H1 (cell line): ENCODE results near the gene CC2D1A. TPM values are rescaled to one million over a fixed set of nuclear protein-coding genes. Genes with fewer than 3 reads are reported as not detected.
A peak's percentile ranks its signal among the peaks of the same experiment; 100 is the strongest.

Source experiments
- CTCF ChIA-PET: fragments of 300-600 bp; sonication (Branson Sonifier 250); formaldehyde crosslinking; loops from one replicate; lab custom pipeline; 2021; ENCODE audit not compliant: partially characterized antibody; lab: Charles Lee
- POLR2A ChIA-PET: fragments of 300-600 bp; sonication (Branson Sonifier 250); formaldehyde crosslinking; loops from one replicate; lab custom pipeline; 2021; ENCODE audit warnings: inconsistent platforms; ENCODE audit not compliant: partially characterized antibody; lab: Charles Lee
- DNase-seq, 2 experiments: peaks; one replicate each; pipeline versions ENCODE4 v3.0.0 to v3.0.0-alpha.2; 2010 to 2022; ENCODE audit warnings: low spot score in 2 of 2, low read depth in 1 of 2, mixed read lengths in 1 of 2
- FAIRE-seq: peaks from 2 replicates; lab custom pipeline; 2011; peaks lifted over from hg19 to GRCh38; lab: Jason Lieb, UNC
- H2AFZ ChIP-seq: 2 replicates; pipeline ENCODE4 v1.8.1; 2012; ENCODE audit warnings: low read length, inconsistent platforms
- H2AK5ac ChIP-seq: 2 replicates; pipeline ENCODE4 v1.6.1; 2013; ENCODE audit warnings: low read depth, low read length
- H2BK120ac ChIP-seq: replicated peaks from 2 replicates; pipeline ENCODE3; 2013; ENCODE audit warnings: low read depth, low read length, inconsistent platforms
- H2BK12ac ChIP-seq: 2 replicates; pipeline ENCODE4 v1.6.1; 2013; ENCODE audit warnings: low read depth, low read length
- H2BK15ac ChIP-seq: 2 replicates; pipeline ENCODE4 v1.6.1; 2013; ENCODE audit warnings: low read length
- H2BK20ac ChIP-seq: 2 replicates; pipeline ENCODE4 v1.6.1; 2013; ENCODE audit warnings: low read length
- H2BK5ac ChIP-seq: 2 replicates; pipeline ENCODE4 v1.6.1; 2013; ENCODE audit warnings: low read depth, low read length
- H3K14ac ChIP-seq: 2 replicates; pipeline ENCODE4 v1.6.1; 2013; ENCODE audit warnings: inconsistent platforms; ENCODE audit not compliant: insufficient read length
- H3K18ac ChIP-seq: 2 replicates; pipeline ENCODE4 v1.6.1; 2013; ENCODE audit warnings: low read length; ENCODE audit errors: extremely low read depth
- H3K23ac ChIP-seq: 2 replicates; pipeline ENCODE4 v1.6.1; 2013; ENCODE audit warnings: inconsistent platforms; ENCODE audit not compliant: insufficient read length
- H3K23me2 ChIP-seq: 2 replicates; pipeline ENCODE4 v1.6.1; 2013; ENCODE audit warnings: low read depth, low read length
- H3K27ac ChIP-seq: 2 replicates; pipeline ENCODE4 v1.6.1; 2011; ENCODE audit warnings: low read depth, low read length, inconsistent platforms
- H3K27me3 ChIP-seq, 4 experiments: replicated peaks in 1 of 4; 1 replicate in 1 of 4; 2 replicates in 3 of 4; pipeline versions ENCODE4 v1.6.1 to v1.8.1; 2011 to 2013; ENCODE audit warnings: low read length in 3 of 4, mild to moderate bottlenecking in 3 of 4, inconsistent platforms in 2 of 4, mixed read lengths in 2 of 4, moderate library complexity in 1 of 4; ENCODE audit not compliant: control insufficient read depth in 3 of 4, insufficient read depth in 3 of 4; ENCODE audit errors: extremely low read depth in 1 of 4
- H3K36me3 ChIP-seq, 4 experiments: 2 replicates each; pipeline versions ENCODE4 v1.6.1 to v1.8.1; 2011 to 2013; ENCODE audit warnings: mild to moderate bottlenecking in 4 of 4, low read length in 3 of 4, moderate library complexity in 2 of 4, control low read depth in 1 of 4, inconsistent platforms in 1 of 4; ENCODE audit not compliant: insufficient read depth in 4 of 4, control insufficient read depth in 2 of 4
- H3K4ac ChIP-seq: replicated peaks from 2 replicates; pipeline ENCODE3; 2013; ENCODE audit warnings: low read length, low read depth, mixed read lengths, inconsistent platforms; ENCODE audit not compliant: insufficient read length
- H3K4me1 ChIP-seq, 4 experiments: replicated peaks in 1 of 4; 1 replicate in 1 of 4; 2 replicates in 3 of 4; pipeline versions ENCODE4 v1.6.1 to v1.8.1; 2011 to 2013; ENCODE audit warnings: low read length in 3 of 4, inconsistent platforms in 2 of 4, mixed read lengths in 1 of 4; ENCODE audit not compliant: insufficient read depth in 4 of 4, control insufficient read depth in 3 of 4
- H3K4me2 ChIP-seq, 2 experiments: 2 replicates each; pipeline versions ENCODE4 v1.6.1 to v1.8.1; 2011 to 2013; ENCODE audit warnings: low read depth in 2 of 2, low read length in 2 of 2, control low read depth in 1 of 2, inconsistent platforms in 1 of 2, mild to moderate bottlenecking in 1 of 2; ENCODE audit not compliant: insufficient read depth in 1 of 2
- H3K4me3 ChIP-seq, 4 experiments: fragments of 200-600, 300-600 bp in 1 of 4; sonication (generic), shearing (Covaris generic), sonication (Bioruptor Twin) in 1 of 4; 2 replicates each; pipeline versions ENCODE4 v1.5.1 to v1.8.1; 2011 to 2016; ENCODE audit warnings: low read length in 4 of 4, low read depth in 3 of 4, control low read depth in 2 of 4, inconsistent platforms in 2 of 4, mild to moderate bottlenecking in 2 of 4, mixed read lengths in 1 of 4, moderate library complexity in 1 of 4; ENCODE audit not compliant: insufficient read depth in 2 of 4; ENCODE audit errors: extremely low read depth in 1 of 4
- H3K56ac ChIP-seq: replicated peaks from 2 replicates; pipeline ENCODE3; 2013; ENCODE audit warnings: low read depth, mild to moderate bottlenecking, mixed read lengths, low read length, inconsistent platforms; ENCODE audit not compliant: insufficient read length
- H3K79me1 ChIP-seq: 2 replicates; pipeline ENCODE4 v1.6.1; 2013; ENCODE audit warnings: low read depth, low read length, control low read depth
- H3K79me2 ChIP-seq, 2 experiments: 2 replicates each; pipeline versions ENCODE4 v1.6.1 to v1.8.1; 2012 to 2013; ENCODE audit warnings: low read length in 2 of 2, mild to moderate bottlenecking in 2 of 2, inconsistent platforms in 1 of 2; ENCODE audit not compliant: insufficient read depth in 2 of 2, control insufficient read depth in 1 of 2
- H3K9ac ChIP-seq, 4 experiments: replicated peaks in 1 of 4; 1 replicate in 1 of 4; 2 replicates in 3 of 4; pipeline versions ENCODE4 v1.6.1 to v1.8.1; 2011 to 2013; ENCODE audit warnings: low read depth in 3 of 4, low read length in 3 of 4, control low read depth in 2 of 4, mild to moderate bottlenecking in 2 of 4, moderate library complexity in 2 of 4, inconsistent platforms in 1 of 4; ENCODE audit errors: extremely low read depth in 1 of 4
- H3K9me3 ChIP-seq, 2 experiments: 2 replicates each; pipeline versions ENCODE4 v1.6.1 to v1.8.1; 2012 to 2013; ENCODE audit warnings: mild to moderate bottlenecking in 2 of 2, moderate library complexity in 2 of 2, control low read depth in 1 of 2, inconsistent platforms in 1 of 2, low read depth in 1 of 2, low read length in 1 of 2, mixed read lengths in 1 of 2; ENCODE audit not compliant: insufficient read depth in 2 of 2
- H4K20me1 ChIP-seq, 2 experiments: replicated peaks in 1 of 2; 2 replicates each; pipeline versions ENCODE3 to v1.8.1; 2011 to 2013; ENCODE audit warnings: inconsistent platforms in 2 of 2, low read length in 2 of 2, mild to moderate bottlenecking in 1 of 2; ENCODE audit not compliant: insufficient read depth in 2 of 2, control insufficient read depth in 1 of 2
- H4K5ac ChIP-seq: 2 replicates; pipeline ENCODE4 v1.6.1; 2013; ENCODE audit warnings: low read length, low read depth, mixed read lengths, inconsistent platforms; ENCODE audit not compliant: insufficient read length
- H4K8ac ChIP-seq: 2 replicates; pipeline ENCODE4 v1.8.0; 2013; ENCODE audit warnings: mild to moderate bottlenecking, moderate library complexity, low read length, inconsistent platforms; ENCODE audit not compliant: insufficient read depth; ENCODE audit errors: extremely low read depth
- H4K91ac ChIP-seq: replicated peaks from 2 replicates; pipeline ENCODE3; 2013; ENCODE audit warnings: low read length, mixed read lengths, inconsistent platforms; ENCODE audit not compliant: insufficient read length
- CBX8 ChIP-seq: fragments of 300-800, 300-1000 bp; sonication (generic); IDR thresholded peaks from 2 replicates; pipeline ENCODE4 v1.7.1; 2016; ENCODE audit warnings: low read depth, low read length, borderline replicate concordance
- EGR1 ChIP-seq: IDR thresholded peaks from 2 replicates; pipeline ENCODE4 v1.6.1; 2011; ENCODE audit warnings: low read depth, low read length, borderline replicate concordance
- SIN3A ChIP-seq, 2 experiments: IDR thresholded peaks in 1 of 2; conservative IDR thresholded peaks in 1 of 2; 2 replicates each; pipeline ENCODE4 v1.6.1; 2011 to 2012; ENCODE audit warnings: low read length in 2 of 2, improper control_type of control experiment in 1 of 2, low read depth in 1 of 2, mild to moderate bottlenecking in 1 of 2
- SIRT6 ChIP-seq: IDR thresholded peaks from one replicate; pipeline ENCODE4 v1.7.1; 2012; ENCODE audit warnings: low read length, inconsistent platforms
- WGBS, 2 experiments: shearing (Covaris generic) in 1 of 2; methylation state at CpG; one replicate each; pipeline versions ENCODE4 v1.1.6 to v1.1.7; 2013 to 2015; ENCODE audit warnings: low lambda C conversion rate in 2 of 2, mixed read lengths in 2 of 2, inconsistent platforms in 1 of 2, low coverage in 1 of 2, missing lambda C conversion rate in 1 of 2; ENCODE audit not compliant: insufficient replicate concordance in 2 of 2, insufficient coverage in 1 of 2, insufficient read length in 1 of 2; ENCODE audit errors: extremely low coverage in 1 of 2, missing lambda C conversion rate in 1 of 2; 5-methylcytosine and 5-hydroxymethylcytosine counted together
- polyA plus RNA-seq, 7 experiments: library from polyadenylated mRNA; depleted of rRNA in 3 of 7; stranded (reverse) in 5 of 7; unstranded in 2 of 7; fragments of >200 nt in 5 of 7; fragments of 200-250 nt in 2 of 7; gene quantifications; 1 replicate in 5 of 7; 2 replicates in 1 of 7; 4 replicates in 1 of 7; pipeline versions ENCODE4 v1.2.1 to v1.2.3, GENCODE V29; 2011 to 2013; ENCODE audit warnings: missing spikeins in 2 of 7, mixed read lengths in 2 of 7
- total RNA-seq: library from RNA; stranded (reverse); fragmentation: NEBNext Ultra II Directional; extraction: Animal tissue kit (Norgen Biotek cat#: 25700); gene quantifications from 2 replicates; pipeline ENCODE4 v1.2.1, GENCODE V29; 2021

The CC2D1A gene
- total and polyA plus RNA-seq, 2 of the 8 experiments (the other 6 are each of a cell fraction or from before 2014, with no cell fraction given), result 12.5 to 33.0 TPM

- POLR2A ChIA-PET, result interaction anchor here (0.6 to 4.7 kb wide), 7 partner anchors 12 to 709 kb away, joined by 3 to 62 read pairs (median 6); no protein-coding TSS in a partner anchor
- no peak for DNase-seq
Observed at GRCh38 chr19:13860679-13861391, 45.2 kb upstream of the CC2D1A start.

More at GRCh38 chr19:13860679-13861391, 45.2 kb upstream of the CC2D1A start:
- Histone ChIP-seq H3K36me3 (no peaks in the 10 kb centered on the region), H2AK5ac (peak overlapping the region; percentile 79; the same call in 1 of the 2 replicates), H3K9ac (no peak overlapping the region), H2BK20ac (no peak overlapping the region), H3K27ac (no peak overlapping the region), H2AFZ (no peak overlapping the region), H2BK15ac (no peak overlapping the region; the same call in 1 of the 2 replicates), H3K9me3 (no peaks in the 10 kb centered on the region), H3K14ac (no peak overlapping the region), H4K20me1 (peaks cover 0 to 2% of the 10 kb centered on the region in 2 experiments), H4K5ac (no peak overlapping the region), H2BK120ac (no peak overlapping the region), H3K27me3 (peaks cover 6 to 21% (median 13%) of the 10 kb centered on the region in 4 experiments), H3K4me3 (no peak overlapping the region), H4K8ac (no peak overlapping the region), H3K4me1 (peaks cover 0 to 7% (median 5%) of the 10 kb centered on the region in 4 experiments; a peak in 5 of 7 replicates), H3K56ac (no peak overlapping the region), H3K4me2 (no peak overlapping the region), H2BK5ac (no peak overlapping the region), H3K18ac (no peak overlapping the region), H3K79me2 (no peaks in the 10 kb centered on the region), H2BK12ac (peak overlapping the region; percentile 55; the same call in 1 of the 2 replicates), H3K4ac (no peak overlapping the region), H3K23ac (no peak overlapping the region), H4K91ac (no peak overlapping the region), H3K23me2 (no peaks in the 10 kb centered on the region), H3K79me1 (no peaks in the 10 kb centered on the region)
- no peak for TF ChIP-seq SIN3A (conservative IDR thresholded peaks at IDR 0.05 in 1 of 2, IDR thresholded peaks at IDR 0.05 in 1 of 2; ENCODE audit: low read depth in 1 of 2, low read length in 2 of 2)
- no peak for TF ChIP-seq EGR1
- no peak for TF ChIP-seq CBX8
- TF ChIP-seq SIRT6, result no peak
- FAIRE-seq, result no peak
- 96% methylated on average over 10 of the region's 13 CpGs; no CpG with 5 or more reads in 1 of the 2 experiments for WGBS, 2 experiments
- CTCF ChIA-PET, result interaction anchor here (0.7 to 7.0 kb wide), 19 partner anchors 8 to 222 kb away, joined by 3 to 70 read pairs (median 8); no protein-coding TSS in a partner anchor
